Measurements from ENCODE around the gene COBLL1.

The COBLL1 gene

DNA sequence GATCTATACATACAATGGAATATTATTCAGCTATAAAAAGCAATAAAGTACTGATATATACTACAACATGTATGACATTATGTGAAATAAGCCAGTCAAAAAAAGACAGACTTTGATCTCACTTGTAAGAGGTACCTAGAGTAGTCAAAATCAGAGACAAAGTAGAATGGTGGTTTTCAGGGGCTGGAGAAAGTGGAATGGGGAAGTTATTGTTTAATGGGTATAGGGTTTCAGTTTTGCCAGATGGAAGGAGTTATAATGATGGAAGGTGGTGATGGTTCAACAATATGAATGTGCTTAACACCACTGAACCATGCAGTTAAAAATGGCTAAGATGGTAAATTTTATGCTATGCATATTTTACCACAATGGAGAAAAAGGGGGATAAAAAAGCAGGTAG lies 6.3 kb downstream of the COBLL1 start:
- Histone ChIP-seq H3K4me2 (ENCODE audit: low read length) (no peak overlapping the region), H3K9ac (ENCODE audit: low read length) (no peak overlapping the region), H2AK5ac (ENCODE audit: low read length) (no peak overlapping the region), H3K4me1 (ENCODE audit: control insufficient read depth, low read depth, low read length) (peaks cover 2% of the 10 kb centered on the region), H3K18ac (ENCODE audit: low read length) (no peak overlapping the region), H3K23ac (ENCODE audit: low read length) (no peak overlapping the region), H2BK120ac (ENCODE audit: low read depth, low read length) (no peak overlapping the region), H3K79me2 (ENCODE audit: control insufficient read depth, insufficient read depth, low read length) (no peaks in the 10 kb centered on the region), H2BK15ac (replicated peaks; ENCODE audit: low read depth) (no peak overlapping the region), H3K36me3 (ENCODE audit: control insufficient read depth, insufficient read depth, low read length) (no peaks in the 10 kb centered on the region), H3K4ac (ENCODE audit: low read depth, low read length) (no peak overlapping the region), H2BK5ac (ENCODE audit: low read length) (no peak overlapping the region), H3K27ac (ENCODE audit: low read depth, low read length) (no peak overlapping the region), H3K56ac (ENCODE audit: low read length) (no peak overlapping the region), H4K8ac (ENCODE audit: low read depth, low read length) (no peak overlapping the region), H3K4me3 (ENCODE audit: low read length) (no peak overlapping the region), H4K5ac (ENCODE audit: low read length) (no peak overlapping the region), H3K27me3 (ENCODE audit: insufficient read depth, low read length, poor library complexity) (no peaks in the 10 kb centered on the region), H3K79me1 (ENCODE audit: low read length) (no peaks in the 10 kb centered on the region)
- no peak for DNase-seq

DNA sequence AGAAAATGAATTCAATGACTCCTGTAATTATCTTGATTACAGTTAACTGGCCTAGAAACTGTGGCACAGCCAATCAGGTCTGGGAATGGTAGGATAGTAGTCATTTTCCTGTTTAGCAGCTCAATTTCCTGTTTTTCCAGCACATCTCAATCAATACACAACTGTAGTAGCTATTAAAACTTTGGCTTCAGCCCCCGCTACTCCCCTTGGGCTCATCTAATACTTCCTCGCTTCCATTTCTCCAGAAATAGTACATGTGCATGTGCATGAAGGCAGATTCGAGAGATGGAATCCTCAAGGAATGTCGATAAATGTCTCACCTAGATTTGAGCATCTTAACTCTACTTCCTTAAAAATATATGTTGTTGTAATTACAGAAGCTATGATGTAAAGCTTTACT lies 9.7 kb downstream of the COBLL1 start:
- Histone ChIP-seq H3K4ac (ENCODE audit: low read depth, low read length) (no peak overlapping the region), H3K23ac (ENCODE audit: low read length) (no peak overlapping the region), H3K56ac (ENCODE audit: low read length) (no peak overlapping the region), H3K4me3 (ENCODE audit: low read length) (no peak overlapping the region), H2AK5ac (ENCODE audit: low read length) (no peak overlapping the region), H2BK5ac (ENCODE audit: low read length) (no peak overlapping the region), H3K9ac (ENCODE audit: low read length) (no peak overlapping the region), H4K5ac (ENCODE audit: low read length) (no peak overlapping the region), H3K27ac (ENCODE audit: low read depth, low read length) (no peak overlapping the region), H3K4me1 (ENCODE audit: control insufficient read depth, low read depth, low read length) (no peaks in the 10 kb centered on the region), H3K36me3 (ENCODE audit: control insufficient read depth, insufficient read depth, low read length) (no peaks in the 10 kb centered on the region), H2BK15ac (replicated peaks; ENCODE audit: low read depth) (no peak overlapping the region), H3K27me3 (ENCODE audit: insufficient read depth, low read length, poor library complexity) (no peaks in the 10 kb centered on the region), H3K18ac (ENCODE audit: low read length) (no peak overlapping the region), H3K79me2 (ENCODE audit: control insufficient read depth, insufficient read depth, low read length) (no peaks in the 10 kb centered on the region), H4K8ac (ENCODE audit: low read depth, low read length) (no peak overlapping the region), H3K4me2 (ENCODE audit: low read length) (no peak overlapping the region), H2BK120ac (ENCODE audit: low read depth, low read length) (no peak overlapping the region), H3K79me1 (ENCODE audit: low read length) (no peaks in the 10 kb centered on the region)
- WGBS (ENCODE audit: extremely low coverage, insufficient coverage, low lambda C conversion rate): no CpG with 5 or more reads among the region's 4 CpGs
- DNase-seq: no peak

DNA sequence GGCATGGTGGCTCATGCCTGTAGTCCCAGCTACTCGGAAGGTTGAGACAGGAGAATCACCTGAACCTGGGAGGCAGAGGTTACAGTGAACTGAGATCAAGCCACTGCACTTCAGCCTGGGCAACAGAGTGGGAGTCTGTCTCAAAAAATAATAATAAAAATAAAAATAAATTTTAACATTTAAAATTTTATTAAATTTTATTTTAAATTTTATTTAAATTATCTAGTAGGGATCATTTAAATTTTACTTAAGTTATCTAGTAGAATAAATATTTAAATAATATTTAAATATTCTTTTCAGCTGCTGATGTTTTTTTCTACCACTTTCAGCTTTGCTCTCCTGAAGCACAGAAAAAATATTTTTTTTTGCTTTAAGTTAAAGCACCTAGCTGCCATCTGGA lies 10.4 kb downstream of the COBLL1 start:
- Histone ChIP-seq H4K8ac (ENCODE audit: low read depth, low read length) (no peak overlapping the region), H3K4me1 (ENCODE audit: control insufficient read depth, low read depth, low read length) (no peaks in the 10 kb centered on the region), H3K23ac (ENCODE audit: low read length) (no peak overlapping the region), H3K56ac (ENCODE audit: low read length) (no peak overlapping the region), H2AK5ac (ENCODE audit: low read length) (no peak overlapping the region), H3K27me3 (ENCODE audit: insufficient read depth, low read length, poor library complexity) (no peaks in the 10 kb centered on the region), H4K5ac (ENCODE audit: low read length) (no peak overlapping the region), H2BK15ac (replicated peaks; ENCODE audit: low read depth) (no peak overlapping the region), H3K18ac (ENCODE audit: low read length) (no peak overlapping the region), H3K79me2 (ENCODE audit: control insufficient read depth, insufficient read depth, low read length) (no peaks in the 10 kb centered on the region), H3K4ac (ENCODE audit: low read depth, low read length) (no peak overlapping the region), H2BK120ac (ENCODE audit: low read depth, low read length) (no peak overlapping the region), H3K4me3 (ENCODE audit: low read length) (no peak overlapping the region), H2BK5ac (ENCODE audit: low read length) (no peak overlapping the region), H3K36me3 (ENCODE audit: control insufficient read depth, insufficient read depth, low read length) (no peaks in the 10 kb centered on the region), H3K4me2 (ENCODE audit: low read length) (no peak overlapping the region), H3K79me1 (ENCODE audit: low read length) (no peaks in the 10 kb centered on the region), H3K9ac (ENCODE audit: low read length) (no peak overlapping the region), H3K27ac (ENCODE audit: low read depth, low read length) (no peak overlapping the region)
- WGBS (ENCODE audit: extremely low coverage, insufficient coverage, low lambda C conversion rate): no CpG with 5 or more reads among the region's 1 CpG
- DNase-seq: no peak

DNA sequence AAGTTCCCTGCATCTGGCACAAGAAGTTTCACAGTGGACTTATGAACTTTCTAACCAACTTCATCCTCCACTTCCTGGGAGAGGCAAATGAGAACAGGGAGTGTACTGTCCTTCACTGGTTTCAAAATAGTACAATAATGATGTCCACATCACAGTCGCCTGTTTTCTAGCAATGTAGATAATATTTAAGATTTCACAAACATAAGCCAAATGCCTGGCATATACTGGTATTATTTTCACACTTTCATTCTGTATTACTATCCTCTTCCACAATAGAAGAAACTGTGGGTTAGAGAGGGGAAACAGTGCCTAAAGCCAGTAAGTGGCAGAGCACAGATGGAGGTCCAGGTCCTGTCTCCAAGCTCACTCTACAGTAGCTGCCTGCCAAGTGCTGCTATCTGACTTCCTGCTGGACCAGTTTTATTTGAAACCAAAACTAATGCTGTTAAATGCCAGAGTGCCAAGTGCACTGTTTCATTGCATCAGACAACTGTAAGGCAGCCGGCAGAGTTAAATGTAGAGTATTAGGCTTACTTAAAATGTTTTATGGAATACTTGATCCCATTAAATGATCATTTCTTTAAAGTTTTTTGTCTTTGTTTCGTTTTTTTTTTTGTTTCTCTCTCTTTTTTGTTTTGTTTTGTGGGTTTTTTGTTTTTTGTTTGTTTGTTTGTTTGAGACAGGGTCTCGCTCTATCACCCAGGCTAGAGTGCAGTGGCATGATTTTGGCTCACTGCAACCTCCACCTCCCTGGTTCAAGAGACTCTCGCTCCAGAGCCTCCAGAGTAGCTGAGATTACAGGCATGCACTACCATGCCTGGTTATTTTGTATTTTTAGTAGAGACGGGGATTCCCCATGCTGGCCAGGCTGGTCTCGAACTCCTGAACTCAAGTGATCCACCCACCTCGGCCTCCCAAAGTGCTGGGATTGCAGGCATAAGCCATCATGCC lies 15.1 kb downstream of the COBLL1 start:
- H3K4me2 ChIP-seq (ENCODE audit: low read length): no peak overlapping the region
- H2BK5ac ChIP-seq (ENCODE audit: low read length): no peak overlapping the region
- H2AK5ac ChIP-seq (ENCODE audit: low read length): no peak overlapping the region
- H4K8ac ChIP-seq (ENCODE audit: low read depth, low read length): no peak overlapping the region
- H3K27ac ChIP-seq (ENCODE audit: low read depth, low read length): no peak overlapping the region
- H4K5ac ChIP-seq (ENCODE audit: low read length): no peak overlapping the region
- no peak overlapping the region for H3K18ac ChIP-seq (ENCODE audit: low read length)
- no peak overlapping the region for H3K4me3 ChIP-seq (ENCODE audit: low read length)
- no peak for DNase-seq
- H3K4ac ChIP-seq (ENCODE audit: low read depth, low read length): no peak overlapping the region
- no peak overlapping the region for H2BK15ac ChIP-seq (replicated peaks; ENCODE audit: low read depth)
- no peaks in the 10 kb centered on the region for H3K4me1 ChIP-seq (ENCODE audit: control insufficient read depth, low read depth, low read length)
- no peak overlapping the region for H3K23ac ChIP-seq (ENCODE audit: low read length)
- no peaks in the 10 kb centered on the region for H3K79me2 ChIP-seq (ENCODE audit: control insufficient read depth, insufficient read depth, low read length)
- no peak overlapping the region for H3K9ac ChIP-seq (ENCODE audit: low read length)
- H3K79me1 ChIP-seq (ENCODE audit: low read length): no peaks in the 10 kb centered on the region
- H2BK120ac ChIP-seq (ENCODE audit: low read depth, low read length): no peak overlapping the region
- no peak overlapping the region for H3K56ac ChIP-seq (ENCODE audit: low read length)
- no CpG with 5 or more reads among the region's 8 CpGs for WGBS (ENCODE audit: extremely low coverage, insufficient coverage, low lambda C conversion rate)
- H3K36me3 ChIP-seq (ENCODE audit: control insufficient read depth, insufficient read depth, low read length): no peaks in the 10 kb centered on the region
- H3K27me3 ChIP-seq (ENCODE audit: insufficient read depth, low read length, poor library complexity): no peaks in the 10 kb centered on the region

DNA sequence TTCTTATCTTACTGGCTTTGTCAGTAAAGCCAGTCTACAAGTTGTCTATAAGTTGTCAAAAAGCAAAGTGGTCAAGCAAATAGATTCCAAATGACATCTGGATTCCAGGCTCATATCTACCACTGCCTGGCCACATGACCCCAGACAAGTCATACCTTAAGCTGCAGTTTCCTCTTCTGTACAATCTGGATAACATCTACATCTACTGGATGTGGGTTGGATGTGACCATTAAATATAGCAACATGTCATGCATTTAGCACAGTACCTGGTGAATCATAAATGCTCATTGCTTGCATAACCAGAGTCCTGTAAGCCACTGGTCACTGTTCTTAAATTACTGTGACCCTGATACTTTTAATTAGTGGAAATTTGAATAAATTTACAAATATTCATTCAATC lies 16.8 kb downstream of the COBLL1 start:
- no peaks in the 10 kb centered on the region for H3K27me3 ChIP-seq (ENCODE audit: insufficient read depth, low read length, poor library complexity)
- no peak overlapping the region for H2BK15ac ChIP-seq (replicated peaks; ENCODE audit: low read depth)
- H4K5ac ChIP-seq (ENCODE audit: low read length): no peak overlapping the region
- H3K4me1 ChIP-seq (ENCODE audit: control insufficient read depth, low read depth, low read length): no peaks in the 10 kb centered on the region
- no peak overlapping the region for H3K4me3 ChIP-seq (ENCODE audit: low read length)
- H2BK5ac ChIP-seq (ENCODE audit: low read length): no peak overlapping the region
- H3K36me3 ChIP-seq (ENCODE audit: control insufficient read depth, insufficient read depth, low read length): no peaks in the 10 kb centered on the region
- DNase-seq: no peak
- H3K23ac ChIP-seq (ENCODE audit: low read length): no peak overlapping the region
- H3K79me2 ChIP-seq (ENCODE audit: control insufficient read depth, insufficient read depth, low read length): no peaks in the 10 kb centered on the region
- H3K18ac ChIP-seq (ENCODE audit: low read length): no peak overlapping the region
- no peak overlapping the region for H3K56ac ChIP-seq (ENCODE audit: low read length)
- H2BK120ac ChIP-seq (ENCODE audit: low read depth, low read length): no peak overlapping the region
- no peak overlapping the region for H4K8ac ChIP-seq (ENCODE audit: low read depth, low read length)
- no peak overlapping the region for H3K4me2 ChIP-seq (ENCODE audit: low read length)
- H3K79me1 ChIP-seq (ENCODE audit: low read length): no peaks in the 10 kb centered on the region
- no peak overlapping the region for H3K4ac ChIP-seq (ENCODE audit: low read depth, low read length)
- H3K9ac ChIP-seq (ENCODE audit: low read length): no peak overlapping the region
- H2AK5ac ChIP-seq (ENCODE audit: low read length): no peak overlapping the region
- H3K27ac ChIP-seq (ENCODE audit: low read depth, low read length): no peak overlapping the region

DNA sequence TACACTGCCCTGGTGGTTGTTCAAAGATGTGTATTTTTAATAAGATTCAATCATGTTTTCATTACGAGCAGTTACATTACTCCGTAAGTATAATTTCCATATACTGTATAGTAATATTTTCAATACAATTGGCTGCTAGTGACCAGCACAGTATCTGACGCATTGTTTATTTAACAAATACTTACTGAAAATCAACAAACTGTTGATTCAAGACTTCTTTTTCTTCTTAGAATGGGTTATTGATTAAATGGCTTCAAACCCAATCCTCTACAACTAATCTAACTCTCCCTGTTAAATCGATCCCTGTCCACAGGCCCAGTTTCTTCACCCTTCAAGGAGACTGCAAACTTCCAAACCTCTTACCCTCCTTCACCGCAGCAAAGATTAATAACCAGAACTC lies 18.5 kb downstream of the COBLL1 start:
- no peak overlapping the region for H3K23ac ChIP-seq (ENCODE audit: low read length)
- H3K27ac ChIP-seq (ENCODE audit: low read depth, low read length): no peak overlapping the region
- no peaks in the 10 kb centered on the region for H3K79me1 ChIP-seq (ENCODE audit: low read length)
- DNase-seq: no peak
- no peak overlapping the region for H3K18ac ChIP-seq (ENCODE audit: low read length)
- whole genome bisulfite sequencing (ENCODE audit: extremely low coverage, insufficient coverage, low lambda C conversion rate): no CpG with 5 or more reads among the region's 5 CpGs
- H3K4me3 ChIP-seq (ENCODE audit: low read length): no peak overlapping the region
- H2BK15ac ChIP-seq (replicated peaks; ENCODE audit: low read depth): no peak overlapping the region
- H3K36me3 ChIP-seq (ENCODE audit: control insufficient read depth, insufficient read depth, low read length): no peaks in the 10 kb centered on the region
- H3K56ac ChIP-seq (ENCODE audit: low read length): no peak overlapping the region
- no peaks in the 10 kb centered on the region for H3K4me1 ChIP-seq (ENCODE audit: control insufficient read depth, low read depth, low read length)
- H2BK120ac ChIP-seq (ENCODE audit: low read depth, low read length): no peak overlapping the region
- H3K4ac ChIP-seq (ENCODE audit: low read depth, low read length): no peak overlapping the region
- no peak overlapping the region for H2AK5ac ChIP-seq (ENCODE audit: low read length)
- no peak overlapping the region for H4K8ac ChIP-seq (ENCODE audit: low read depth, low read length)
- no peak overlapping the region for H3K9ac ChIP-seq (ENCODE audit: low read length)
- no peak overlapping the region for H4K5ac ChIP-seq (ENCODE audit: low read length)
- H2BK5ac ChIP-seq (ENCODE audit: low read length): no peak overlapping the region
- no peaks in the 10 kb centered on the region for H3K79me2 ChIP-seq (ENCODE audit: control insufficient read depth, insufficient read depth, low read length)
- H3K27me3 ChIP-seq (ENCODE audit: insufficient read depth, low read length, poor library complexity): no peaks in the 10 kb centered on the region
- no peak overlapping the region for H3K4me2 ChIP-seq (ENCODE audit: low read length)
